ENCODE data around the gene GABBR2.
"Not testable (repeated sequence)": the region's sequence is repeated elsewhere in the genome, so short reads cannot be mapped to it uniquely, and the experiment has no call there.

GABBR2 gene

DNA sequence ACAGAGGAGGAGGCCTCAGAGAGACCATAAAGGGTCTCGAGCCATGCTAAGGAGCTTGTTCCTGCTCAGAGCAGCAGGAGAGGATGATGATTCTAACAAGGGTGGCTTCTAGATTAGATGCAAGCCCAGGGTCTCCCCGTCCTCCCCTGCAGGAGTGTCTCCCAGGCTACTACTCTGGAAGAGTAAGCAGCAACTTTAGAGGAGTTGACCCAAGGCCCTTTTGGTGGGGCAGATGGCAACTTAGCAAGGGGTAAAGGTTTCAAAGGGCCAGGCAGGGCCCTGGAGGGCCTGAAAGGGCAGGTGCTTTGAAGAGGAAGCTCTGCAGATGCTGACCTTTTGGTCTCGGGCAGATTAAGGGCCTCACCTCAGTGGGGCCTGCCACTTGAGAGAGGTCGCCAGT lies 174.9 kb downstream of the GABBR2 start:
- DNase-seq, result no peak

GRCh38 chr9:98533132-98533531 lies 175.6 kb downstream of the GABBR2 start:
- no peak for DNase-seq

DNA sequence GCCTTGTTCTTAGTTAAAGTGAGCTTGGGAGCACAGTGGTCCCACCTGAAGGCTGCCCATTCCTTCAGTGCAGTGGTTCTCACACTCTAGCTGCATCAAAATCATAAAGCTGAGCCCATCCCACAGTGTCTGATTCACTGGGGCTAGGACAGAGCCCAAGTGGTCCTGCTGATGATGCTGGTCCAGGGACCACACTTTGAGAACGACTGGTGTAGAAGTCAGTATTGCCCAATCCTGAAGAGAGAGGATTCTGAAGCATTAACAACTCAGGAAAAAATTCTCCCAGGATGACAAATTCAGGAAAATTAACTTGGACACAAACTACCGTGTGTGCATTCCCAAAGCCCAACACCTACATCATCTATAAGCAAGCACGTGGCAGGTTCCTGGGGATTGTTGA lies 176.2 kb downstream of the GABBR2 start:
- no peak for DNase-seq

DNA sequence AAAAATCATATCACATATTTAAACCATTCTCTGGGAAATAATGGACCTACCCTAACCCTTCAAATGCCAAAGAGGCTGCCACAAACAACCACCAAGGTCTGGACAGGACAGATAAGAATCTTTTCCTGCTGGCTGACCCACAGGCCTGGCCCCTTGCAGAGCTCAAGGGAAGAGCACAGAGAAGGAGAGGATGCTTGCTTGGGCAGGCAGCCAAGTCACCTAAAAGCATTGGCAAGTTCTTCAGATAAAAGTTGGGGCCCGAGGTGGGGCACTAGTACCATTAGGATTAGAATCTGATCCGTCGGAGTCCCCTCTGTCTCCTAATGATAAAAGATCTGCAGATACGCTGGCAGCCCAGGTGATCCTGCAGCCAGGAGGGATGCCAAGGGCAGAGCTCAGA lies 176.6 kb downstream of the GABBR2 start:
- DNase-seq, result no peak

- DNase-seq, result no peak
Measured at GRCh38 chr9:98530806-98531386, 177.8 kb downstream of the GABBR2 start.

GRCh38 chr9:98530275-98530674 lies 178.5 kb downstream of the GABBR2 start:
- DNase-seq, result no peak

- DNase-seq, result no peak
Measured at GRCh38 chr9:98529841-98530240, 178.9 kb downstream of the GABBR2 start.

- no peak for DNase-seq
Measured at GRCh38 chr9:98523231-98523901, 185.4 kb downstream of the GABBR2 start.

DNA sequence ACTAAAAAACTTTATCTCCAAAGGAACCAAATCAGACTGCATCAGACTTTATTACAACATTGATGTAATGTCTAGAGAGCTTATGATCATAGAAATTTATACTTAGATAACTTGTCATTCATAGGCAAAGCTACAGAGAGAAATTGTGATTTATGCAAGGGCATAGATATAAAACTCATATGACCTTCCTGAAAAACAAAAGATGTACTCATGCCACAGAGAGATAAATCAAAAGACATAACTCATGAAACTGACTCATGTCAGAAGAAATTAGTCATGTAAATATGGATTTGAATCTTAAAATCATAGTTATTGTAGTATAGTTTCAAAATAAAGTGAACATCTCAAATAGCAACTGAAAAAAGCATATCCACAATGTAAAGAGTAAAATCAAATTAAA lies 186.2 kb downstream of the GABBR2 start:
- no peak for DNase-seq

GRCh38 chr9:98521141-98521540 lies 187.6 kb downstream of the GABBR2 start:
- no peak for DNase-seq

- no peak for DNase-seq
Measured at GRCh38 chr9:98520221-98520960, 188.3 kb downstream of the GABBR2 start.

GRCh38 chr9:98519641-98520040 lies 189.1 kb downstream of the GABBR2 start:
- DNase-seq, result no peak

DNA sequence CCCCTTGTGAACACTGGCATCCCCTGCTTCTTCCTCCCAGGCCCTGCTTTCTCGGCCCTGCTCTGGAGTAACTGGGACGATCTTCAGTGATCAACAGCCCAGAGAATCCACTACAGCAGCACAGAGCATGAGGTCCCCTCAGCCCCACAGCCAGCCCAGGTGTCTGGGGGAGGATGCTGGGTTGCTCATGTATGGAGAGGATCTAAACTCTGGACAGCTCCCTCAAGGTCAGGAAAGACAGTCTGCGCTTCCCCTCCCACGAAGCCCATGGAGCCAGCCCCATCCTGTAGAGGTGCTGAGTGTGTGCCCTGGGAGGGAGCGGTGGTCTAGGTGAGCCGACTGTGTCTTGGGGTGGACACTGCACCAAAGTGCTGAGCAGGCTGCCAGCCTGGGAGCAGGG lies 190.2 kb downstream of the GABBR2 start:
- DNase-seq, result no peak

GRCh38 chr9:98517761-98518160 lies 191.0 kb downstream of the GABBR2 start:
- no peak for DNase-seq

GRCh38 chr9:98516897-98517503 lies 191.7 kb downstream of the GABBR2 start:
- DNase-seq, result no peak

- DNase-seq, result no peak
Measured at GRCh38 chr9:98516205-98516896, 192.4 kb downstream of the GABBR2 start.

GRCh38 chr9:98515506-98516204 lies 193.1 kb downstream of the GABBR2 start:
- DNase-seq, result no peak

DNA sequence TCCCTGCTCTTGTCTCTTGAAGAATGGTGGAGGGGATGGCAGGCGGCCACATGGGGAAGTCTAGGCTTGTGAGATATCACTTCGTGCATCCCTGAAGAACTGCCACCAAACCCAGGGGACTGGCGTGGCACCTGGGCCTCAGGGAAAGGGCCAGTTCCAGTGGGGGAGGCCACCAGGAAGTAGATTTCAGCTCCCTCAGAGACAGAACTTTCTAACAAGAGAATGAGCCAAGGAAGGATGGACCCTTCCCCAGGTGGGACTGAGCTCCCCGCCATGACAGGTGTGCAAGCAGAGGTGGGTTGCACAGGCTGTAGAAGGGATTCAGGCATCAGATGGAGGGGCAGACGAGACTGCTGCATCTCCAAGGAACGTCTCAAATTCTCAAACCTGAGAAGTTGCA lies 193.9 kb downstream of the GABBR2 start:
- no peak for DNase-seq

DNA sequence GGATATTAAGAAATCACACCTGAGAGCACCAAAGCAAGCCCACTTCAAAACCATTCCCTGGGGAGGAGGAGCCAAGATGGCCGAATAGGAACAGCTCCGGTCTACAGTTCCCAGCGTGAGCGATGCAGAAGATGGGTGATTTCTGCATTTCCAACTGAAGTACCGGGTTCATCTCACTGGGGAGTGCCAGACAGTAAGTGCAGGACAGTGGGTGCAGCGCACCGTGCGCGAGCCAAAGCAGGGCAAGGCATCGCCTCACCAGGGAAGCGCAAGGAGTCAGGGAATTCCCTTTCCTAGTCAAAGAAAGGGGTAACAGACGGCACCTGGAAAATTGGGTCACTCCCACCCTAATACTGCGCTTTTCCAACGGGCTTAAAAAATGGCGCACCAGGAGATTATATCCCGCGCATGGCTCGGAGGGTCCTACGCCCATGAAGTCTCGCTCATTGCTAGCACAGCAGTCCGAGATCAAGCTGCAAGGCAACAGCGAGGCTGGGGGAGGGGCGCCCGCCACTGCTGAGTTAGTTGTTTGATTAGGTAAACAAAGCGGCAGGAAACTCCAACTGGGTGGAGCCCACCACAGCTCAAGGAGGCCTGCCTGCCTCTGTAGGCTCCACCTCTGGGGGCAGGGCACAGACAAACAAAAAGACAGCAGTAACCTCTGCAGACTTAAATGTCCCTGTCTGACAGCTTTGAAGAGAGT lies 200.4 kb downstream of the GABBR2 start:
- not testable (repeated sequence) for DNase-seq

DNA sequence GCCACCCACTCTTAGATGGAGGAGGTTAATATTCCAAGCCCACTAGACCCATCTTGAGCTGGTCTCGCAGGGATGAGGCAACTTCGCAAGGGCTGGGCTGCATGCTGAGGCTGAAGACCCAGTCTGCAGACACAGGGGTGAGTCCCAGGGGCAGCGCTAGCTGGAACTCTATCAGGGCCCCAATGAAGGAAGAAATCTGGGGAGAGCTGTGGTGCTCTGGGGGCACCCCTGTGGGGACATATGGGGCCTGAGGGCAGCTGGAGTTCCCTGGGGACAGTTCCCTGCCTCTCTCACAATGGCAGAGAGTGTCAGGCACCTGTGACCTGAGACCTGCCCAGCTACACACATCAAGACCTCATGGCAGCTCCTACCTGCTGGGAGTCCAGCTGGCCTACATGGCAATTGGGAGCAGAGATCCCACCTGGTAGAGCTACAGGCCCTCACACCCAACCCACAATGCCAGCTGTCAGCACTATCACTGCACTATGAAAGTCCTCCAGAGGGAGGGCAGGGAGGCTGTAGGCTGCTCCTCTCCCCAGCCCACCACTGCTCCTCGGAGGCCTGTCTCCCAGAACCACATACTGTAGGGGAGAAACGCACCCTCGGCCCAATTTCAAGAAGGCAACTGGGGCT lies 202.2 kb downstream of the GABBR2 start:
- DNase-seq, result no peak
